Measurements from ENCODE around the gene PBRM1. TPM values are rescaled to one million over a fixed set of nuclear protein-coding genes. Genes with fewer than 3 reads are reported as not detected.

The PBRM1 gene
- total and polyA plus RNA-seq, 2 of the 13 experiments (the other 11 are each of a cell fraction or from before 2014, with no cell fraction given): 10.9 to 33.2 TPM

- TF ChIP-seq ASH2L (IDR thresholded peaks at IDR 0.05; ENCODE audit: insufficient read length, low read depth, low read length) (peak; percentile 39), GATAD2A (CRISPR knock-in tag; IDR thresholded peaks at IDR 0.05) (peak; percentile 53; the same call in 1 of the 2 replicates), MXD4 (CRISPR knock-in tag; IDR thresholded peaks at IDR 0.05) (no peak), BRD4 (CRISPR knock-in tag; IDR thresholded peaks at IDR 0.05) (no peak), ATF2 (CRISPR knock-in tag; IDR thresholded peaks at IDR 0.05) (0 out of 2 replicates have a peak, but pooled peaks have one; percentile 14), ESRRA (CRISPR knock-in tag; IDR thresholded peaks at IDR 0.05; ENCODE audit: low read depth) (no peak), ZNF225 (CRISPR knock-in tag; IDR thresholded peaks at IDR 0.05) (no peak), TFE3 (CRISPR knock-in tag; IDR thresholded peaks at IDR 0.05) (0 out of 2 replicates have a peak, but pooled peaks have one; percentile 23), ZNF337 (CRISPR knock-in tag; IDR thresholded peaks at IDR 0.05; ENCODE audit: borderline replicate concordance, low read depth) (no peak), FOSL2 (CRISPR knock-in tag; IDR thresholded peaks at IDR 0.05) (peak; percentile 64), CREB1 (IDR thresholded peaks at IDR 0.05) (peak; percentile 59), CREB1 (CRISPR knock-in tag; IDR thresholded peaks at IDR 0.05) (peak; percentile 43; the same call in 1 of the 2 replicates), SKI (IDR thresholded peaks at IDR 0.05; ENCODE audit: partially characterized antibody) (peak; percentile 58), ZHX1 (CRISPR knock-in tag; IDR thresholded peaks at IDR 0.05; ENCODE audit: low read depth) (no peak), ZNF501 (CRISPR knock-in tag; IDR thresholded peaks at IDR 0.05) (no peak), PPARG (CRISPR knock-in tag; conservative IDR thresholded peaks at IDR 0.05) (peak; percentile 71; the same call in 1 of the 2 replicates), KDM2A (CRISPR knock-in tag; IDR thresholded peaks at IDR 0.05; ENCODE audit: borderline replicate concordance, low read depth) (peak; percentile 34; the same call in 1 of the 2 replicates), GZF1 (CRISPR knock-in tag; IDR thresholded peaks at IDR 0.05) (no peak), SMAD3 (CRISPR knock-in tag; IDR thresholded peaks at IDR 0.05) (peak; percentile 50; the same call in 1 of the 2 replicates), MIER2 (CRISPR knock-in tag; IDR thresholded peaks at IDR 0.05) (no peak), POGK (CRISPR knock-in tag; conservative IDR thresholded peaks at IDR 0.05) (no peak)
Observed at GRCh38 chr3:52532517-52532837, 153.2 kb downstream of the PBRM1 start (continued).
